ENCODE results near the gene ARHGDIA. TPM values are rescaled to one million over a fixed set of nuclear protein-coding genes. Genes with fewer than 3 reads are reported as not detected.
"Not testable (repeated sequence)": the region's sequence is repeated elsewhere in the genome, so short reads cannot be mapped to it uniquely, and the experiment has no call there.

Gene ARHGDIA
- total RNA-seq, result 100 to 1,000 TPM; 303 to 422 TPM
- 100 to 1,000 TPM; 163 to 310 TPM for polyA plus RNA-seq
- long read RNA-seq, donor 1, transcript ARHGDIA-201 (6 exons, 1,906 nt), result major isoform, 61 of 143 reads
- long read RNA-seq, donor 1, transcript ARHGDIA-207 (5 exons, 1,201 nt), result minor isoform, 5 of 143 reads
- long read RNA-seq, donor 1, transcript ARHGDIA-217 (7 exons, 886 nt), result minor isoform, 18 of 143 reads
- long read RNA-seq, donor 1, partial matches to known transcripts, result 2 of 143 reads
- long read RNA-seq, donor 1, other reads (novel, unspliced or antisense), result 56 of 143 reads
- long read RNA-seq, donor 2, transcript ARHGDIA-201 (6 exons, 1,906 nt), result major isoform, 26 of 65 reads
- long read RNA-seq, donor 2, transcript ARHGDIA-207 (5 exons, 1,201 nt), result minor isoform, 6 of 65 reads
- long read RNA-seq, donor 2, partial matches to known transcripts, result 2 of 65 reads
- long read RNA-seq, donor 2, other reads (novel, unspliced or antisense), result 26 of 65 reads

DNA sequence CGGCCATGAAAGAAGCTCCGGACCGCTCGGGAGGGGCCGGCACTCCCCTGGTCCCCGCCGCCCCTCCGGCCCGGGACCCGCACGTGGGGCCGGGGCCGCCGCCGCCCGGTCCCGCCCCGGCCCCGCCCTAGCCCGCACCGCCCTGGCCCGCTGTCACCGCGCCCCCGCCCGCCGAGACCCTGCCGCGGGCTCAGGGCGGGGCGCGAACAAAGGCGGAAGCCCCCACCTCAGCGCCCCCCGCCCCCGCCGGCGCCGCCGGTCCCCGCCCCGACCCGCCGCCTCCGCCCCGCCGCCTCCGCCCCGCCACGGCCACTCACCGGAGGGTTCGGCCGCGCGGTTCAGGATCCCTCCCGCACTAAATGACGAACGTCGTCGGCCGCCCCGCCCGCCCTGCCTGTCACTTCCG is at the start of gene ARHGDIA:
ARHGDIA (minus strand) TSS at position 357 of the 406 bp plus-strand sequence. CDS start 1,407 bp downstream, outside the sequence.
- DNase-seq (no peak), ATAC-seq (ENCODE audit: low FRiP score) (no peak)
- Histone ChIP-seq H3K27me3 (ENCODE audit: control insufficient read depth in 1 of 2, insufficient read depth in 2 of 2, low read length in 1 of 2) (peaks cover 0 to 13% of the 10 kb centered on the region in 2 donors), H3K27ac (ENCODE audit: low read depth in 1 of 2, low read length in 2 of 2) (peak within 1 kb of the TSS; percentile 81 to 96), H3K36me3 (ENCODE audit: control insufficient read depth in 1 of 2, insufficient read depth in 2 of 2, low read length in 1 of 2) (peaks cover 0 to 3% of the 10 kb centered on the region in 2 donors), H3K9me3 (ENCODE audit: control insufficient read depth, low read length) (no peaks in the 10 kb centered on the region), H3K4me3 (ENCODE audit: low read length in 2 of 2) (peak within 1 kb of the TSS; percentile 88 to 91), H3K4me1 (ENCODE audit: control insufficient read depth in 1 of 2, insufficient read depth in 2 of 2, low read length in 2 of 2) (no peaks in the 10 kb centered on the region)
- 1 to 3% methylated on average over 28 to 64 of the region's 64 CpGs for WGBS, 2 donors
- intact Hi-C loops (cut with DNase I), result no loop called here

GRCh38 chr17:81918832-81919545 is 47.9 kb upstream of the ARHGDIA start:
- 83 to 93% methylated on average over 14 to 15 of the region's 15 CpGs for WGBS, 2 donors

GRCh38 chr17:81918333-81918669 is 47.2 kb upstream of the ARHGDIA start:
- intact Hi-C loops (cut with DNase I); H3K27ac ChIP-seq (ENCODE audit: low read depth in 1 of 2, low read length in 2 of 2); H3K4me3 ChIP-seq (ENCODE audit: low read length in 2 of 2); H3K27me3 ChIP-seq (ENCODE audit: control insufficient read depth in 1 of 2, insufficient read depth in 2 of 2, low read length in 1 of 2); DNase-seq; H3K36me3 ChIP-seq (ENCODE audit: control insufficient read depth in 1 of 2, insufficient read depth in 2 of 2, low read length in 1 of 2); H3K4me1 ChIP-seq (ENCODE audit: control insufficient read depth in 1 of 2, insufficient read depth in 2 of 2, low read length in 2 of 2); H3K9me3 ChIP-seq (ENCODE audit: control insufficient read depth, low read length): not testable (repeated sequence)
- WGBS, 2 donors, result 31 to 33% methylated on average over 9 of the region's 9 CpGs
- ATAC-seq (ENCODE audit: low FRiP score), result peak; percentile 1

More at GRCh38 chr17:81918832-81919545, 47.9 kb upstream of the ARHGDIA start:
- no peak overlapping the region for H3K4me3 ChIP-seq (ENCODE audit: low read length in 2 of 2)
- H3K4me1 ChIP-seq (ENCODE audit: control insufficient read depth in 1 of 2, insufficient read depth in 2 of 2, low read length in 2 of 2), result no peaks in the 10 kb centered on the region
- no peak for ATAC-seq (ENCODE audit: low FRiP score)
- DNase-seq, result no peak
- intact Hi-C loops (cut with DNase I), result no loop called here
- no peaks in the 10 kb centered on the region for H3K27me3 ChIP-seq (ENCODE audit: control insufficient read depth in 1 of 2, insufficient read depth in 2 of 2, low read length in 1 of 2)
- peaks cover 0 to 3% of the 10 kb centered on the region in 2 donors for H3K36me3 ChIP-seq (ENCODE audit: control insufficient read depth in 1 of 2, insufficient read depth in 2 of 2, low read length in 1 of 2)
- H3K9me3 ChIP-seq (ENCODE audit: control insufficient read depth, low read length), result no peaks in the 10 kb centered on the region
- H3K27ac ChIP-seq (ENCODE audit: low read depth in 1 of 2, low read length in 2 of 2), result no peak overlapping the region

- ATAC-seq (ENCODE audit: low FRiP score), result peak; percentile 77
- intact Hi-C loops (cut with DNase I), result no loop called here
- DNase-seq, result peak; percentile 77 to 93
- H3K27ac ChIP-seq (ENCODE audit: low read depth in 1 of 2, low read length in 2 of 2), result no peak within 1 kb of the TSS
- no peaks in the 10 kb centered on the region for H3K4me1 ChIP-seq (ENCODE audit: control insufficient read depth in 1 of 2, insufficient read depth in 2 of 2, low read length in 2 of 2)
- H3K36me3 ChIP-seq (ENCODE audit: control insufficient read depth in 1 of 2, insufficient read depth in 2 of 2, low read length in 1 of 2), result peaks cover 0 to 3% of the 10 kb centered on the region in 2 donors
- peak within 1 kb of the TSS; percentile 80 to 86 for H3K4me3 ChIP-seq (ENCODE audit: low read length in 2 of 2)
- no peaks in the 10 kb centered on the region for H3K27me3 ChIP-seq (ENCODE audit: control insufficient read depth in 1 of 2, insufficient read depth in 2 of 2, low read length in 1 of 2)
- H3K9me3 ChIP-seq (ENCODE audit: control insufficient read depth, low read length), result no peaks in the 10 kb centered on the region
- 1% methylated on average over 83 to 94 of the region's 94 CpGs for WGBS, 2 donors
Measured at GRCh38 chr17:81917565-81918332, 46.6 kb upstream of the ARHGDIA start, which contains the start of gene SIRT7. SIRT7 (minus strand) TSS chr17:81918176; CDS start chr17:81918131, 45 bp downstream.

- Histone ChIP-seq H3K4me1 (ENCODE audit: control insufficient read depth in 1 of 2, insufficient read depth in 2 of 2, low read length in 2 of 2) (no peaks in the 10 kb centered on the region), H3K9me3 (ENCODE audit: control insufficient read depth, low read length) (no peaks in the 10 kb centered on the region), H3K4me3 (ENCODE audit: low read length in 2 of 2) (no peak overlapping the region), H3K27me3 (ENCODE audit: control insufficient read depth in 1 of 2, insufficient read depth in 2 of 2, low read length in 1 of 2) (no peaks in the 10 kb centered on the region), H3K27ac (ENCODE audit: low read depth in 1 of 2, low read length in 2 of 2) (no peak overlapping the region), H3K36me3 (ENCODE audit: control insufficient read depth in 1 of 2, insufficient read depth in 2 of 2, low read length in 1 of 2) (no peaks in the 10 kb centered on the region)
- no peak for DNase-seq
- no peak for ATAC-seq (ENCODE audit: low FRiP score)
- intact Hi-C loops (cut with DNase I), result no loop called here
- 80 to 83% methylated on average over 21 of the region's 21 CpGs for WGBS, 2 donors
Measured at GRCh38 chr17:81916234-81917001, 45.3 kb upstream of the ARHGDIA start.

DNA sequence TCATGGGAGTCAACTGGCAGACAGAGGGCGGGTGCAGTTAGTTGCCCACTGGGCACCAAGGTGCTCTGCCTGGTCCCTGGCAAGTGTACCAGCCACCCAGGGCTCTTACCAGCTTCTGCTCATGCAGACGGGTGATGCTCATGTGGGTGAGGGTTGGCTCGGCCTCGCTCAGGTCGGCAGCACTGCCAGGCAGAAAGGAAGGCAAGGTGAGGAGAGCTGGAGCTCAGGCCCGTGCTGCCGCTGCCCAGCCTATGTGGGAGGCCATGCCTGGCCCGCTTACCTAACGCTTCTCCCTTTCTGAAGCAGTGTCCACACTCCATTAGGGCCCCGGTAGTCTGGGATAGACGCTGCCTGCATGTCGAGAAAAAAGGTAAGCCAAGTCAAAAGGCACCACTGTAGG is 44.2 kb upstream of the ARHGDIA start:
- H3K9me3 ChIP-seq (ENCODE audit: control insufficient read depth, low read length), result no peaks in the 10 kb centered on the region
- no peak for DNase-seq
- no peak overlapping the region for H3K27ac ChIP-seq (ENCODE audit: low read depth in 1 of 2, low read length in 2 of 2)
- H3K36me3 ChIP-seq (ENCODE audit: control insufficient read depth in 1 of 2, insufficient read depth in 2 of 2, low read length in 1 of 2), result no peaks in the 10 kb centered on the region
- no peak overlapping the region for H3K4me3 ChIP-seq (ENCODE audit: low read length in 2 of 2)
- ATAC-seq (ENCODE audit: low FRiP score), result no peak
- no peaks in the 10 kb centered on the region for H3K27me3 ChIP-seq (ENCODE audit: control insufficient read depth in 1 of 2, insufficient read depth in 2 of 2, low read length in 1 of 2)
- WGBS, 2 donors, result 86 to 87% methylated on average over 12 of the region's 12 CpGs
- no peaks in the 10 kb centered on the region for H3K4me1 ChIP-seq (ENCODE audit: control insufficient read depth in 1 of 2, insufficient read depth in 2 of 2, low read length in 2 of 2)
- intact Hi-C loops (cut with DNase I), result no loop called here

- intact Hi-C loops (cut with DNase I), result no loop called here
- no peak for ATAC-seq (ENCODE audit: low FRiP score)
Measured at GRCh38 chr17:81914103-81914850, 43.1 kb upstream of the ARHGDIA start.

More at GRCh38 chr17:81914103-81914850, 43.1 kb upstream of the ARHGDIA start:
- Histone ChIP-seq H3K9me3 (ENCODE audit: control insufficient read depth, low read length) (no peaks in the 10 kb centered on the region), H3K27ac (ENCODE audit: low read depth in 1 of 2, low read length in 2 of 2) (no peak overlapping the region), H3K36me3 (ENCODE audit: control insufficient read depth in 1 of 2, insufficient read depth in 2 of 2, low read length in 1 of 2) (no peaks in the 10 kb centered on the region), H3K4me1 (ENCODE audit: control insufficient read depth in 1 of 2, insufficient read depth in 2 of 2, low read length in 2 of 2) (no peaks in the 10 kb centered on the region), H3K4me3 (ENCODE audit: low read length in 2 of 2) (no peak overlapping the region), H3K27me3 (ENCODE audit: control insufficient read depth in 1 of 2, insufficient read depth in 2 of 2, low read length in 1 of 2) (no peaks in the 10 kb centered on the region)
- DNase-seq, result no peak
- WGBS, 2 donors, result 96% methylated on average over 36 of the region's 36 CpGs

Data from aorta (tissue), 5 donors.